HG03354 (cell line): ENCODE measurements around the gene IQCC.

Source experiments
- ATAC-seq: cut with Tn5 transposase; IDR thresholded peaks from one replicate; pipeline ENCODE4 v1.9.1; 2021; ENCODE audit warnings: mild to moderate bottlenecking; ENCODE audit not compliant: unreplicated experiment, poor library complexity, severe bottlenecking

Gene IQCC

DNA sequence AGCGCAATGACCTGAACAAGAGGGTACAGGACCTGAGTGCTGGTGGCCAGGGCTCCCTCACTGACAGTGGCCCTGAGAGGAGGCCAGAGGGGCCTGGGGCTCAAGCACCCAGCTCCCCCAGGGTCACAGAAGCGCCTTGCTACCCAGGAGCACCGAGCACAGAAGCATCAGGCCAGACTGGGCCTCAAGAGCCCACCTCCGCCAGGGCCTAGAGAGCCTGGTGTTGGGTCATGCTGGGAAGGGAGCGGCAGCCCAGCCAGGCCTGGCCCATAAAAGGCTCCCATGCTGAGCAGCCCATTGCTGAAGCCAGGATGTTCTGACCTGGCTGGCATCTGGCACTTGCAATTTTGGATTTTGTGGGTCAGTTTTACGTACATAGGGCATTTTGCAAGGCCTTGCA is 10.5 kb upstream of the IQCC start:
- ATAC-seq, result no peak

DNA sequence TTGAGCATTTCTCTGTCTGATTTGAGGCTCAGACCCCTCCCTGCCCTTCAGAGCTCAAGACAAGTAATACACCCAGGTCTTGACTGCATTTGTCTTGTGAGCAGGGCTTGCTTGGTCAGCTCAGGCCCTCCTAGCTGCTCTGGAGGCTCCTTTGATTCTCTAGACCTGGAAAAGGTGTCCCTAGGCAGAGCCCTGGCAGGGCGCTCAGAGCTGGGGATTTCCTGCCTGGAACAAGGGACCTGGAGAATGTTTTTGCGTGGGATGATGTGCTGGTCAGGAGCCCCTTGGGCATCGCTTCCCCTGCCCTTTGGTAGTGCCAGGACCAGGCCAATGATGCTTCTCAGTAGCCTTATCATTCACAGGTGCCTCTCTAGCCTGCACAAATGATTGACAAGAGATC is 9.9 kb upstream of the IQCC start:
- ATAC-seq, result no peak

DNA sequence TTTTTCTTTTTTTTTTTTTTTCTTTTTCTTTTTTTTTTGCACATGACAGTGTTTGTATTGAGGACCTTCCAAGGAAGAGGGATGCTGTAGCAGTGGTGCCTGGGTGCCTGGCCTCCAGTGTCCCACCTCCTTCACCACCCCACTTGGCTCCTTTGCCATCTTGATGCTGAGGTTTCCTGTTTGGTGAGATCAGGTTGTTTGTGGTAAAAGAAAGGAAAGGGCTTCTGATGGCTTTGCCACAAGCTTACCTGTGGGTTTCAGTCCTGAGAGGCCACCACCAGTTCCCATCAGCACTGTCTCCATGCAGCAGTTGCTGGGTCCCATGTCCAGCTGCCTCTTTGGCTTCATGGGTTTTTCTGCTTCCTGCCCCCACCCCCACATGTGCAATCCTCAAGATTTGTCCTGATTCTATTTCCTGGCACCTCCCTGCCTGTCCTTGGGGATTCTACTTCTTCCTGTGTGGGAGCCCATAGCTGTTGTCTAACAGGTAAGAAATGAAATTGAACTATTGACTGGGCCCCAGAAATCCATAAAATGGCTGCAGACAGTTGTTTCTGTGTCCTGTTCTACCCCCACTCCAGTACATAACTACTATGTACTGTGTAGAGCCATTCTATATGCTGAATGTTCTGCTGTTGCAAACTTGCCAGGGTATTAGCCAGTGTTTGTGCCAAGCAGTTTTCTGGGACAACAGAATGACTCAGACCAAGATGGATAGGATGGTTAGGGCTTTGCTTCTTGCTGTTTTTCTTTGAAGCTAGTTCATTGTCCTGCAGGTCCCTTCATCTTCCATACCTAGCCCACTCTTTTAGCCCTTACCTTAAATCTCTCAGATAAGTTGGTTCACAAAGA is 9.3 kb upstream of the IQCC start:
- ATAC-seq, result no peak

DNA sequence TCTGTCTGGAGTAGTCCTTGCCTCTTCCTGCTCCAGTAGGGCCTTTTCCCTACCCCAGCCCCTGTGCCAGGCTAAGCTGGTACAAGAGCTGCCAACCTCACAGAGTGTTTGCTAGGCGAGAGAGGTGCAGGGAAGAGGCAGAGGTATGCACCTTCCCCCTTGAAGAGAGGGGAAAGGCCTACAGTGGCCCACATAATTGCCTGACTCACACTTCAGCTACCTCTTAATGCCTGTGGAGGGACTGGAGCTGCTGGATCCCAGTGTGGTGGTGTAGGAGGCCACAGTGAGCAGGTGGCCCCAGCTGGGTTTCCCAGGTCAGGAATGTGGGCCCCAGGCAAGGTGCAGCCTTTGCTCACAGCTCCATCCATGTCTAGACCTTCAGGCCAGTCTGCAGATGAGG is 8.4 kb upstream of the IQCC start:
- ATAC-seq, result no peak

DNA sequence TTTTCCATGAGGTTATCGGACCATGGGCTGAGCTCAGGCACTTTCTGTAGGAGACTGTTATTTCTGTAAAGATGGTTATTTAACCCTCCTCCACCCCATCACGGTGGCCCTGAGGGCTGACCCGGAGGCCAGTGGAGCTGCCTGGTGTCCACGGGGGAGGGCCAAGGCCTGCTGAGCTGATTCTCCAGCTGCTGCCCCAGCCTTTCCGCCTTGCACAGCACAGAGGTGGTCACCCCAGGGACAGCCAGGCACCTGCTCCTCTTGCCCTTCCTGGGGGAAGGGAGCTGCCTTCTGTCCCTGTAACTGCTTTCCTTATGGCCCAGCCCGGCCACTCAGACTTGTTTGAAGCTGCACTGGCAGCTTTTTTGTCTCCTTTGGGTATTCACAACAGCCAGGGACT is 7.6 kb upstream of the IQCC start:
- ATAC-seq, result no peak

DNA sequence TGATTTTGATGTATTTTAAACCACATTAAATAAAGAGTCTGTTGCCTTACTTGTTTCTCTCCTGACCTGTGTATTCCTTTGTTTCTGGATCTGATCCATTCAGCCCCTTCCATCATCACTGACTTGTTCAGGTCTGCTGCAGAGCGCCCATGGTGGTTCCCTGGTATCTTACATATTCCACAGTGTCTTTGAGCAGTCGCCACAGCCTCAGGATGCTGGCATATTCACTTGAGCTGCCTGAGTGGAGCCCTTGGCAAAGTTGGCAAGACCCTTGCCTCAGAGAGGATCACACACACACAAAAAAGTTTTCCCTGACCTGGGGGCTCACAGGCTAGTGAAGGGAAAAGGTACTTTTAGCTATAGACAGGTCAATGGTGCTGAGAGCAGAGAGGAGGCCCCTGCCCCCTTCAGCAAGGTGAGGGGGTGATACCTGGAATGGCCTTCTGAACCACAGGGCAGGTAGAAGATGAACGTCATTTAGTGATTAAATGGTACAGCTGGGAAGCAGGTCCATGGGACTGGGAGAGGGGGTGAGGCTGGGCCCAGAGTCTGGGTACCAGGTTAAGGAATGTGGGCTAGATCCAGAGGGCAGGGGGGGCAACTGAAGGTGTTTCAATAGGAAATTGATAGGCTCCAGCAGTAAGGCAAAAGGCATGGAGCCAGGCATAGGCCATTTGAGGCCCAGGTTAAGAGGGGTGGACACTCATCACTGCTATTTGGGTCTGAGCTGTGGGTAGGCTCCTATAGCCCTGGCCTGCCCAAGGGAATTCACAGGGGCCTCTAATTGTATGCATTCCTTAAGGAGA is 7.0 kb upstream of the IQCC start:
- ATAC-seq, result no peak

DNA sequence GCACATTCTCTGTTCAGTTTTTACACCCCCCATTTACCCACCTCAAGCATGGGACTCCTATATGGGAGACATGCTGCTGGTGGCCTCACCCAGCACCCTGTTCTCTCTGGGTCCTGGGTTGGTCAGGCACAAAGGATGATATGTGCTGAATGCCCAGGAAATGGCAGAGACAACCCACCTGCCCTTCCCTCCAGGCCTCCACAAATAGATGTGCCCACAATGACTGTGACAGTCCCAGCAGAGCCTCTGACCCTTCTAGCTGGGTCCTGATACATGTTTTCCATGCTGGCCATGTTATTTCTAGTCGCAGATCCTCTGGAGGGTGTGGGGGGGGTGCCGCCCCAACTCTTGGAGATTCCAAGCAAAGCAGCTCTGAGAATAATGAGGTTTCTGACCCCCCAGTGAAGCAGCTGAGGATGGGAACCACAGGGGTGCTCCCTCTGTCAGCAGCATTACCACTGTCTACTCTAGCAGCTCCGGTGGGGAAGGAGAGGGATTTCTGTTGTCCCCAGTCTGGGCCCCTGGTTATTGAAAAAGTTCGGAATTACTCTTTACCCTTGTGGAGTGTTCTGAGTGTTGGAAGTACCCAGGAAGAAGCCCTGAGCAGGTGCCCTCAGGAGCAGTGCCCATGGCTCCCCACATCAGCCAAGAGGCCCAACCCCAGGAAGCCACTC is 6.3 kb upstream of the IQCC start:
- ATAC-seq, result no peak

DNA sequence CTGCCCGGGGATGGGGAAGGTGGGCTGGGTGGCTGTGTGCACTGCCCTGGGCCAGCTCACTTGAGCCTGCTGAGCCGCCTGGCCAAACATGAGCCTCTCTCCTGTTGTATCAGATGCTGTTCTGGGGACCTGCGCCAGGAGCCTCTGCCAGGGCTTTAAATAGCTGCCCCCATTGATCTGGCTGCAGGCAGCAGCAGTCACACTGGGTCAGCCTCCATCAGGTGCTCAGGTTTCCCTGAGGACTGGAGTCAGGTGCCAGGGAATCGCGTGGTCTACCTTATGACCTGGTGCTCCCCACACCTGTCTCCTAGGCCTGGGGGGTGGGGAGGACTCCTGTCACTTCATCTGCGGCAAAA is 5.8 kb upstream of the IQCC start:
- ATAC-seq, result no peak

DNA sequence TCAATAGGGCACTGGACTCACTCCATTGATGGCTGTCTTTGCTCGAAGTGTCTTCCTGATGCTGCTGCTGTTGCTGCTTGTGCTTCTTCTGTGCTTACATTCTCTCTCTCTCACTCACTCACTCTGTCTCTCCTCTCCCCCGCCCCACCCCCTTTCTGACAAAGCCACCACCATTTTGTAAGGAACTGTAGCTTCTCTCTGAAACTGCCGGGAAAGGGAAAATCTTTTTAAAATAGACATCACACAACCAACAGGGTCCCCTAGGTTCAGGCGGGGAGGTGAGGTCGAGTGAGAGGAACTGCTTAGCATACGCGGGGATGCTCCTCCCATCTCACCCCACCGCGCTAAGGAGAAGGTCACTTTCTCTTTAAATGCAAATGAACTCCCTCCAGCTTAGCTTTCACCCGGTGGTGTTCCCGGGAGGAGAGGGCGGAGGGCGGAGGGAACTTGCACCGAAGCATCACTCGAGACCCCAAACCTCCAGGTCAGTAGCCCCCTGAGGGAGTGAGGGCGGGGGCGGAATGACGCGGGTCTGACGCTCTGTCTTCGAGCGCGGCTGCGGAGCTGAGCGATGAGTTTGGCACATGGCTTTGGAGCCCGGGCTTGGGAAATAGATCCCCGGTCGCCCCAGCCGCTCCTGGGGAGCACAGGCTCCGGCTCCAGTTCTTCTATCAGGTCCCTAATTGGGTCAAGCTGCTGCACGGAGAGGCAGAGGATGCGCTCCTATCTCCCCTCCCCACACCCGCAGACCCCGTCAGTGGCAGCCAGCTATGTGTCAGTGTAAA is 5.1 kb upstream of the IQCC start, which contains the start of gene CCDC28B:
CCDC28B (plus strand) TSS at position 370 of the 785 bp plus-strand sequence. CDS start 1,341 bp downstream, outside the sequence.
- no peak for ATAC-seq

DNA sequence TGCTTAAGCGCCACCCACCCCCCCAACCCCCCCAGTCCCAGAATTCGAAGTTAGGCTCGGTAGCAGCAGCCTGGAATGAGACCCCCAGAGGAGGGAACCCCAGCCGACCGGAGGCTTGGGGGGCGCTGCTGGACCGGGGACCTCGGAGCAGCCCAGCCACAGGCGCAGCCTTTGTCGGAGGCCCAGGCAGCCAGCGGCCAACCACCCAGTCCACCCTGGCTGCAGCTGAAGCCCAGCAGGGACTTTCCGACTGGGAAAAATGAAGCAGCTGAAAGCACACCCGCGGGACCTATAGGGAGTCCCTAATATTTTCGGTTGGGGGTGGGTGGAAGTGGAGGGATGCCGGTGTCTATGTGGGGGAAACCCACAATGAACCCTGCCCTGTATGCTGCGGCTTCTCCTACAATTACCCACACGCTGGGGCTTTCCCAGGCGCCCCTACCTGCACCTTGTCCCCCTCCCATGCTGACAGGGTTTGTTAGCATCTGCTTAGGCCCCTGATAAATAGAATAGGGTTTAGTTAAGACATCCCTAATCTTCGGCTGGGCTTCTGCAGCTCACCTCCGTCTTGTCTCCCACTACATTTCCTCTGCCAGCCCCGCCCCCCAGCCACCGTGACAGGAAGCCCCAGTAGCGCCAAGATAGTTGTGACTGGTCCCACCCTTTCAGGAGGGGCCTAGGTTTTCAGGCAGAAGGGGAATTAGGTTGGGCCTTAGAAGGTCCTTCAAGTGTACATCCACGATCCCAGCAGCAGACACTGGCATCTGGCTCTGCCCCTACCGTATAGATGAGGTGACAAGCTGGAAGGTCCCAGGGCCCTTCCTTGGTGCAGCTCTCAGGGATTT is 4.2 kb upstream of the IQCC start:
- peak; percentile 35 for ATAC-seq

DNA sequence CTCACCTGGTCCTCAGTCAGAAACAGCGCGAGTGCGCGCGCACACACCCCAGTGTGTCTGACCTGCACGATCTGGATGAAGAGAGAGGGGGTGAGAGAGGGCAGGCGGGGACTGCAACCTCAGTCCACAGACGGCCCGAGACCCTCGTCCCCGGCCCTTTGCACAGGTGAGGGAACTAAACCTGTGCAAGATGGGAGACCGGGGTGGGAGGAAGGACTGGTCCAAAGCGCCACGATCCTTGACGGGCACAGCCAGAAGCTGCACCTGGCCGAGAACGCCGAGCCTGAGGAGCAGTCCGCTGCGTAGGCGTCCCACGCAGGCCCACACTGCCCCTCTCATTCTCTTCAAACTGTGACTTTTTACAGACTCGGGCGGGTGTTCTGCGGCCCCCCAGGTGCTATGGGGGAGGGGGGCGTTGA is 519 bp upstream of the IQCC start:
- ATAC-seq, result no peak

DNA sequence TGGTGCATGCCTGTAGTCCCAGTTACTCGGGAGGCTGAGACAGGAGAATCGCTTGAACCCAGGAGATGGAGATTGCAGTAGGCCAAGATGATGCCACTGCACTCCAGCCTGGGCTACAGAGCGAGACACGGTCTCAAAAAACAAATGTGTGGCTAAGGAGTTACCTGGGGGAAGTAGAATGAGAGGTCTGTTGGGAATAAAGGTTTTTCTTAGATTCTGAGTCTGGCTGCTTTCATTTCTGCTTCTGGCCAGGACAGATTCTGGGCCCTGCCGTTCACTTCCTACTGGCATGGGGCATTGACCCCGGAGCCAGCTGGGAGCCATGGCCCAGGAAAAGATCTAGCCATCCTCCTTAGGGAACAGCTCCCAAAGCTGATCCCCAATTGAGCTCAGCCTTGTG is 3.0 kb downstream of the IQCC start:
- no peak for ATAC-seq

DNA sequence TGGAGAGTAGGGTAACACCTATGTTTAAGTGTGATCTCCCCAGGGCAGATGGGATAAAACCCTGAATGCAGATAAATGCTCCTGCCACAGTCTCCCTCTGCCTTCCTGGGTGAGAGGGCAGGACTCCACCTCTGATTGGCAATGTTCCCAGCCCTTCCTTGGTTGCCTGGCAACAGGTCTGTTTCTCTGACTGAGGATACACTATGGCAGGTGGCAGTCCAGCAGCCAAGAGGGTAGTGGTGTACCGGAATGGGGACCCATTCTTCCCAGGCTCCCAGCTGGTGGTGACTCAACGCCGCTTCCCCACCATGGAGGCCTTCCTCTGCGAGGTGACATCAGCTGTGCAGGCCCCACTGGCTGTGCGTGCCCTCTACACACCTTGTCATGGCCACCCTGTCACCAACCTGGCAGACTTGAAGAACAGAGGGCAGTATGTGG is 3.4 kb downstream of the IQCC start, which contains the start of gene DCDC2B:
DCDC2B (plus strand) TSS at position 199 of the 438 bp plus-strand sequence; CDS start at position 204, 5 bp downstream.
- ATAC-seq, result no peak

DNA sequence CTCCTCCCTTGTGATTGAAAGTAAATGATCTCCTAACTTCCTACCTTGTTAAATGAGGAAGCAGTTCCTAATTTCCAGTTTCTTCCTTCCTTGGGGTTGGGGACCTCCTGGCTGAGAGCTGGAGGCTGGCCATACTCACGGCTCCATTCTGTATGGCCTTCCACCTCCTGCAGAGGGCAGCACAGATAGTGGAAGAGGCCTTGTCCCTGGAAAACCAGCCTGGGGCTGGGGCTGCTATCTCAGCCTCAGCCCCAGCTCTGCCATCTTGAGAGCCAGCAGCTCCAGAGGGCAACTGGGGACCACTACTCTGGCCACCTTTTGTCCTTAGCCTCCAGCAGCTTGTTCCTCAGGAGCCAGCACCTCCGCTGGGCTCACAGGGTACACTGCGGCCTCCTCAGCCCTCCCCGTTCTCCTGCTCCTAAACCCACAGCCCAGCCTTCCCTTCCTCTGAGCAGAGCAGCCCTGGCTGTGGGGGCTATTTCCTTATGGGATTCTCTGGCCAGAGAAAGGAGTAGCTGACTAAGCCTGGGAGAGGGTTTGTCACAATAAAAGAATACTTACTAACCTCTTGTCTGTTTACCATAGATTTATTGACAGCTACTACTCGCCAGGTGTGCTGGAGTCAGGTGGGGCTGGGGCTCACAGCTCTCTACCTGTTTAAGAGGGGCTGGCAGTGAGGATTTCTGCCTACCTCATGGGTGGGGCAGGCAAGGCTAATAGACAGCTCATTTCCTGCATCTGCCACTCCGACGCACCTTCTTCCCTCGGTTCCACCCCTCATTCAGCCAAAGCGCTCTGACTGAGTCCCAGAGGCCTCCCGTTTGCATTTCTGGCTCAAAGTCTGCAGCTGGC is 10.4 kb downstream of the IQCC start:
- ATAC-seq, result no peak

DNA sequence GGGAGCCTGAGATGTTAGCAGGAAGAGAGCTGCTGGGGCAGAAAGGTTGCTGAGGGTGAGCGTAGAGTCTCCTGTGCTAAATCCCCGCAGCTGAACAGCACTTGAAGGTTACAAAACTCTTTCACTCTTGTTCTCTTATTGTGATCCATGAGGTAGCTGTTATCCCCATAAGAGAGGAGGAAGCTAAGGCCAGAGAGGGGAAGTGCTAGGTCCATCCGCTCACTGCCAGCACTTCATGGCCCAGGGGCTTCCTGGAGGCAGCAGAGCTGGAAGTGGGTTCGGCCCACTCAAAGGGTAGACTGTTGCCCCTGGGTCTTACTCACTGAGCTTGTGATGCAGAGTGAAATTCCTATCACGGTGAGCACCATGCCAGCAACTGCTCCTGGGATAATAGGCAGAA is 11.1 kb downstream of the IQCC start:
- ATAC-seq, result no peak

DNA sequence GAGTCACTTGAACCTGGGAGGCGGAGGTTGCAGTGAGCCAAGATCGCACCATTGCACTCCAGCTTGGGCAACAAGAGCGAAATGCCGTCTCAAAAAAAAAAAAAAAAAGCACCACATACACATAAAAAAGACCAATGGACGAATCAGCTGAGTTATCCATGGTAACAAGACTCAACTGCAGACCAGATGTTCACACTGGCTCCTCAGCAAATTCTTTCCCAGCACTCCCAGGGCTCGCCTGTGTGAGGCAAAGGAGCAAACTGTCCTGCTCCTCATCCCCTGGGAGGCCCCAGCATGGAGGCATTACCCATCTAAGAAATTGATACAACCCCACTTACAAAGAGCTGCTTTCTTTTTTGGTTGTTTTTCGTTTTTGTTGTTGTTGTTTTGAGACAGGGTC is 13.6 kb downstream of the IQCC start:
- no peak for ATAC-seq

DNA sequence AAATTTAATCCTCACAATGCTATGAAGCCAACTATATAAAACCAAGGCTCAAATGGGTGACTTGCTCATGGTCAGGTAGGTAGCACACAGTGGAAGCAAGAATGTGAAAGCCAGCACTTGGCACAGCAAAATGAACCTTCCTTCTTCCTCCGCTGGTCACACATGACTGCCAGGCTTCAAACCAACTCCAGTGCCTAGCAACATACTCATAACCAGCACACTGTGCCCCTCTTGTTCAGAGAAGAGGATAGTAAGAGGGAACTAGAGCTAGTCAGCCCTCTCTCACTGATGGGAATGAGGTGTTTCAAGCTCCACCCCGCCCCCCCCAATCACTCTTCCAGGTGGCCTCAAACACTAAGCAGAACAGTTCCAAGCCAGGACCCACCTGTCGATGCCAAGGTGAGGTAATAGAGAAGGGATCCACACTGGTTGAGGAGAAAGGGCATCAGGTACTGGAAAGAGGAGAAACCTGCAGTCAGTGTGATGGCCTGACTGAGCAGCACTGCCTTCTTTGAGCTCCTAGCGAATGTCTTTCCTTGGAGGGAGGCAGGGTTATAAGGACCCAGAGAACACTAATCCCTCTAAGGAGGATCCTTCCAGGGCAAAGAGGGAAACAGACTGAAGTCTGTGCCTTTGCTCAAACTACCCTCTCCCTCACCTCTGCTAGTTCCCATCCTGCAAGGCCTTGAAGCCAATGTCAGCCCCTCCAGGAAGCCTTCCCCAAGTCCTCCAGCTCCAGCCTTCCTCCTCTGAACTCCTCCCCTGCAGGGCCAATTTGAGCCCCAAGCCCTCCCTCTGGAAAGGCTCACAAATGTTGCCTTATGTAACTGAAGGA is 15.5 kb downstream of the IQCC start:
- ATAC-seq, result no peak
